ENCODE results near the gene ANP32B. TPM values are rescaled to one million over a fixed set of nuclear protein-coding genes. Genes with fewer than 3 reads are reported as not detected.

Gene ANP32B
- total RNA-seq, 1 donor from 2014 or later, result 156 TPM

GRCh38 chr9:98040212-98040611 lies 57.1 kb downstream of the ANP32B start:
- peaks cover 5% of the 10 kb centered on the region for H3K27me3 Mint-ChIP-seq
- no peaks in the 10 kb centered on the region for H3K36me3 Mint-ChIP-seq
- no peaks in the 10 kb centered on the region for H3K9me3 Mint-ChIP-seq
- no peak for TF ChIP-seq CTCF (conservative IDR thresholded peaks at IDR 0.05)
- H3K4me3 Mint-ChIP-seq, result no peak overlapping the region
- no peak overlapping the region for H3K27ac Mint-ChIP-seq
- H3K4me1 Mint-ChIP-seq (ENCODE audit: unreplicated experiment), result no peaks in the 10 kb centered on the region
- DNase-seq (ENCODE audit: extremely low spot score, unreplicated experiment), result no peak

GRCh38 chr9:98043915-98044314 lies 60.8 kb downstream of the ANP32B start:
- H3K27ac Mint-ChIP-seq, result no peak overlapping the region
- no peak for DNase-seq (ENCODE audit: extremely low spot score, unreplicated experiment)
- peaks cover 5% of the 10 kb centered on the region for H3K27me3 Mint-ChIP-seq
- no peaks in the 10 kb centered on the region for H3K9me3 Mint-ChIP-seq
- no peaks in the 10 kb centered on the region for H3K36me3 Mint-ChIP-seq
- H3K4me3 Mint-ChIP-seq, result no peak overlapping the region
- TF ChIP-seq CTCF (conservative IDR thresholded peaks at IDR 0.05), result no peak
- no peaks in the 10 kb centered on the region for H3K4me1 Mint-ChIP-seq (ENCODE audit: unreplicated experiment)

GRCh38 chr9:98045234-98046179 lies 62.4 kb downstream of the ANP32B start:
- no peaks in the 10 kb centered on the region for H3K27me3 Mint-ChIP-seq
- no peak for TF ChIP-seq CTCF (conservative IDR thresholded peaks at IDR 0.05)
- no peak for DNase-seq (ENCODE audit: extremely low spot score, unreplicated experiment)
- no peak overlapping the region for H3K4me3 Mint-ChIP-seq
- no peaks in the 10 kb centered on the region for H3K4me1 Mint-ChIP-seq (ENCODE audit: unreplicated experiment)
- H3K36me3 Mint-ChIP-seq, result no peaks in the 10 kb centered on the region
- no peaks in the 10 kb centered on the region for H3K9me3 Mint-ChIP-seq
- no peak overlapping the region for H3K27ac Mint-ChIP-seq

GRCh38 chr9:98046180-98046543 lies 63.0 kb downstream of the ANP32B start:
- no peak for DNase-seq (ENCODE audit: extremely low spot score, unreplicated experiment)
- Mint-ChIP-seq H3K4me3 (no peak overlapping the region), H3K9me3 (no peaks in the 10 kb centered on the region), H3K27ac (no peak overlapping the region), H3K4me1 (ENCODE audit: unreplicated experiment) (no peaks in the 10 kb centered on the region), H3K27me3 (no peaks in the 10 kb centered on the region), H3K36me3 (no peaks in the 10 kb centered on the region)
- no peak for TF ChIP-seq CTCF (conservative IDR thresholded peaks at IDR 0.05)

GRCh38 chr9:98047002-98047401 lies 63.9 kb downstream of the ANP32B start:
- Mint-ChIP-seq H3K4me3 (no peak overlapping the region), H3K9me3 (no peaks in the 10 kb centered on the region), H3K4me1 (ENCODE audit: unreplicated experiment) (no peaks in the 10 kb centered on the region), H3K27me3 (peaks cover 2% of the 10 kb centered on the region), H3K27ac (no peak overlapping the region), H3K36me3 (no peaks in the 10 kb centered on the region)
- no peak for DNase-seq (ENCODE audit: extremely low spot score, unreplicated experiment)
- no peak for TF ChIP-seq CTCF (conservative IDR thresholded peaks at IDR 0.05)

Data from type B pancreatic cell (in vitro differentiated cells).